ENCODE results near the gene ANKS1B.

ANKS1B gene

DNA sequence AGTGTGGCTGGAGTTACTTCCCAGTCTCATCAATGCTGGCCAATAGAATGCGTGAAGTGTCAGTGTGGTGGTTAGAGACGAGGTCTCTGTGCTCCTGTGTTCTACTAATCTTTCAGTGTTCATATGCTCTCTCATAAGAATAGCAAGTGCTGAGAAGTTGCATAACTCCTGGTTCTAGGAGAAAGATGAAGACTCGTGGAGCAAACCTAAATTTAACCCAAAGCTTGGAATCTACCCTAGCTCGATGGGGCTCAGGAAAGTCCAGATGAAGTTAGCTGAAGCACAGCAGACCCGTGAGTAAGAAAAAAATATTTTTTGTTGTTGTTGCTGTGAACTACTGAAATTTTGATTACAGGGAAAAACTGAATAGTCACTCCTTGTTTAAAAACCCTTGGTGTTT, 927.1 kb downstream of the ANKS1B start:
- Mint-ChIP-seq H3K27me3 (ENCODE audit: low read depth) (no peaks in the 10 kb centered on the region), H3K4me3 (no peak overlapping the region), H3K27ac (no peak overlapping the region), H3K36me3 (ENCODE audit: low read depth) (no peaks in the 10 kb centered on the region), H3K9me3 (no peaks in the 10 kb centered on the region), H3K4me1 (peaks cover 5% of the 10 kb centered on the region)
- TF ChIP-seq, protein P1, sequence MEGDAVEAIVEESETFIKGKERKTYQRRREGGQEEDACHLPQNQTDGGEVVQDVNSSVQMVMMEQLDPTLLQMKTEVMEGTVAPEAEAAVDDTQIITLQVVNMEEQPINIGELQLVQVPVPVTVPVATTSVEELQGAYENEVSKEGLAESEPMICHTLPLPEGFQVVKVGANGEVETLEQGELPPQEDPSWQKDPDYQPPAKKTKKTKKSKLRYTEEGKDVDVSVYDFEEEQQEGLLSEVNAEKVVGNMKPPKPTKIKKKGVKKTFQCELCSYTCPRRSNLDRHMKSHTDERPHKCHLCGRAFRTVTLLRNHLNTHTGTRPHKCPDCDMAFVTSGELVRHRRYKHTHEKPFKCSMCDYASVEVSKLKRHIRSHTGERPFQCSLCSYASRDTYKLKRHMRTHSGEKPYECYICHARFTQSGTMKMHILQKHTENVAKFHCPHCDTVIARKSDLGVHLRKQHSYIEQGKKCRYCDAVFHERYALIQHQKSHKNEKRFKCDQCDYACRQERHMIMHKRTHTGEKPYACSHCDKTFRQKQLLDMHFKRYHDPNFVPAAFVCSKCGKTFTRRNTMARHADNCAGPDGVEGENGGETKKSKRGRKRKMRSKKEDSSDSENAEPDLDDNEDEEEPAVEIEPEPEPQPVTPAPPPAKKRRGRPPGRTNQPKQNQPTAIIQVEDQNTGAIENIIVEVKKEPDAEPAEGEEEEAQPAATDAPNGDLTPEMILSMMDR (IDR thresholded peaks at IDR 0.05; ENCODE audit: unreplicated experiment in 3 of 3), result no peak

DNA sequence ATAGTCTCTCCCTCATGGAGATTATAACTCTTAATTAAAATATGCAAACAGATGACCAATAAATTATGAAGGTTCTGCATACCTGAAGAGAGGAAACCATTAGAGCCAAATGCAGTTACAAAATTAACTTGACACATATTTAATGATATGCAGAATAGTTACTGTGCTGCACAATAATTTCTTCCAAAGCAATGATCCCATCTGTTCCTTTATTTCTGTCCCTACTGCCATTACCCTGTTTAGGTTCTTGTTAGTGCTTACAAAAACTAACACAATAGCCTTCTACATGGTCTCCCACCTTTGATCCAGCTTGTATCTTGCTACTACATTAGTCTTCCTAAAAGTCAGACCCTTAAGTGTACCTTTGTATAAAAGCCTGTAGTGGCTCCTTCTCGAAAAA, 928.5 kb downstream of the ANKS1B start:
- Mint-ChIP-seq H3K9me3 (no peaks in the 10 kb centered on the region), H3K27me3 (ENCODE audit: low read depth) (no peaks in the 10 kb centered on the region), H3K27ac (no peak overlapping the region), H3K36me3 (ENCODE audit: low read depth) (no peaks in the 10 kb centered on the region), H3K4me3 (no peak overlapping the region), H3K4me1 (peaks cover 5% of the 10 kb centered on the region)
- TF ChIP-seq, protein P1 (IDR thresholded peaks at IDR 0.05; ENCODE audit: unreplicated experiment in 3 of 3), result no peak

DNA sequence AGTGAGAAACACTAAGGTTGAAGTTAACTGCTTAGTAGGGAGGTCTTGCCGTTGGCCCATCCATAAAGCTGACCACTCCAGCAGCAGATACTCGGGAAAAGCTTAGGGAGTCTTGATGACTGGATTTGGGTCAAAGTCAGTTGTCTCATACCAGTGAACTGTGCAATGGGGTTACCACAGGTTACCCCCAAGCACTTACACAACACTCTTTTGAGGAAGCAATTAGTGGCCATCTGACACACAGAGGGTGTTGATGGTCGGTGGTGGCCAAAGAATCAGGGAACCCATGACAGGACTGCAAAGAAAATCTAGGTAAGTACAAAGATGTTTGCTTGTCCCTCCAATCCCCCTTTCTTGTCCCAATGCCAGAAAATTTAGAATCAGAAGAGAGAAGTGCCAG, 929.4 kb downstream of the ANKS1B start:
- H3K36me3 Mint-ChIP-seq (ENCODE audit: low read depth), result no peaks in the 10 kb centered on the region
- no peak overlapping the region for H3K27ac Mint-ChIP-seq
- TF ChIP-seq, protein P1 (IDR thresholded peaks at IDR 0.05; ENCODE audit: unreplicated experiment in 3 of 3), result no peak
- H3K4me1 Mint-ChIP-seq, result peaks cover 5% of the 10 kb centered on the region
- H3K9me3 Mint-ChIP-seq, result no peaks in the 10 kb centered on the region
- H3K27me3 Mint-ChIP-seq (ENCODE audit: low read depth), result peaks cover 5% of the 10 kb centered on the region
- no peak overlapping the region for H3K4me3 Mint-ChIP-seq

DNA sequence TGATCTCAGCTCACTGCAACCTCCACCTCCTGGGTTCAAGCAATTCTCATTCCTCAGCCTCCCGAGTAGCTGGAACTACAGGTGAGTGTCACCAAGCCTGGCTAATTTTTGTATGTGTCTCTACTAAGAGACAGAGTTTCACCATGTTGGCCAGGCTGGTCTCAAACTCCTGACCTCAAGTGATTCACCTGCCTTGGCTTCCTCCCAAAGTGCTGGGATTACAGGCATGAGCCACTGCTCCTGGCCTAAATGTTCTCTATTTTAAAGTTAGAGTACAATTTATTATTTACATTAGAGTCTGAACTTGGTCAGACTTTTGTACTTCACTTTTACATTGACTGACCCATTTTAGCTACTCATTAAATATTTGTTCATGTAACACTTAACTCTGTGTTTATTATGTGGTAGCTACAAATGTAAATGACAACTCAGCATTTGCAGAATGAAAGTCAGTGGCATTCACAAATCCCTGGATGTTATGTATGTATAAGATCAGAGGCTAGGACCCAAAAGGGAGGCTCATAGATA, 930.1 kb downstream of the ANKS1B start:
- Mint-ChIP-seq H3K36me3 (ENCODE audit: low read depth) (no peaks in the 10 kb centered on the region), H3K27me3 (ENCODE audit: low read depth) (peaks cover 5% of the 10 kb centered on the region), H3K27ac (no peak overlapping the region), H3K9me3 (peaks cover 3% of the 10 kb centered on the region), H3K4me1 (peaks cover under 1% of the 10 kb centered on the region), H3K4me3 (no peak overlapping the region)
- TF ChIP-seq, protein P1 (IDR thresholded peaks at IDR 0.05; ENCODE audit: unreplicated experiment in 3 of 3), result no peak

DNA sequence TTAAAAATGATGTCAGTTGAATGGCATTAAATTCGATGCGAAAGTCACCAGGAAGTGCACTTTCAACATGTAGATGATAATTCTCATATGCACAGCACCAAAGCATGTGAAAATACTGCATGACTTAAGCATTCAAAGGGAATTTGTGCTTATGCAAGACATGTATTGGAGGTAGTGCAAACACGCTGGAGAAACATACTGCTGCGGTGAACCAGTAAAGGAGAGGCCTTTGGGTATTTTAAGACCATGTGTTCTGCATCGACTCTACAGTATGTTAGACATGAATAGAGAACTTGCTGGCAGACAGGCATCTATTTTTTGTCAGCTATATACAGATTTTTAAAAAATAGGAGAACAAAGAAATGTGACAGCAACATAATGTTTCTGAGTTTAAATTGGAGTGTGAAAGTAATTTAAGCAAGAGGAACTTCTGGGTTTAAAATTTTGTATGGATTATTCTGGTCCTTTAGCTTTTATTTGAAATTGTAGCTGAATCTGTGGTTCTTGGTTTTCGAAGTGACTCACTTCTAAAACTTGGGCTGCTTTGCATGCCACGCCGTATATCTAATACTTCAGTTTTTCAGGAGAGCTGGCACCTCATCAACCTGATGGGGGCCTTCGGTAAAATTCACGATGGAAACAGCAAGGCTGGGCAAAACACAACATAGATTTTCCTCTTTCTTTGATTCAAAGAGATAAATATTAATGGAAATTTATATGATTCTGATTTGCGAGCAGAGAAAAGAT, 930.9 kb downstream of the ANKS1B start:
- H3K9me3 Mint-ChIP-seq, result peaks cover 3% of the 10 kb centered on the region
- peaks cover 5% of the 10 kb centered on the region for H3K27me3 Mint-ChIP-seq (ENCODE audit: low read depth)
- TF ChIP-seq, protein P1 (IDR thresholded peaks at IDR 0.05; ENCODE audit: unreplicated experiment in 3 of 3), result no peak
- H3K4me3 Mint-ChIP-seq, result no peak overlapping the region
- H3K36me3 Mint-ChIP-seq (ENCODE audit: low read depth), result no peaks in the 10 kb centered on the region
- no peaks in the 10 kb centered on the region for H3K4me1 Mint-ChIP-seq
- no peak overlapping the region for H3K27ac Mint-ChIP-seq

DNA sequence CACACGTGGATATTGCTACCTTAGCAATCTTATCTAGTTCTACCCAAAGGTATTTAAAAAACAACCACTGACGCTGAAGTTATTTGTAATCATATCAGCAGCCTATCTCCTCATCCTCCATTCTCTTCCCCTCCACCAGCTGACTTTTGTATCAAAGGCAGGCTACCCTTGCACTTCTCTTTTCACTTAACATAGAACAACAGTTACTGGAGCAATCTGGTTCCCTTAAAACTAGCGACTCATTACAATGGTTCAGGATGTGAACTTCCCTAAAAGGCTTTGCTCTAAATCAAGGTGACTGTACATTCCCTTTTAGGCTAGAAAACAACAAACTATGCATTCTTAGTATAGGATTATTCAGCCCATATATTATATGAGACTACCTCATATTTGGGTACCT, 935.0 kb downstream of the ANKS1B start:
- no peaks in the 10 kb centered on the region for H3K36me3 Mint-ChIP-seq (ENCODE audit: low read depth)
- peaks cover 10% of the 10 kb centered on the region for H3K27me3 Mint-ChIP-seq (ENCODE audit: low read depth)
- TF ChIP-seq, protein P1 (IDR thresholded peaks at IDR 0.05; ENCODE audit: unreplicated experiment in 3 of 3), result no peak
- peaks cover 30% of the 10 kb centered on the region for H3K9me3 Mint-ChIP-seq
- no peak overlapping the region for H3K4me3 Mint-ChIP-seq
- no peak overlapping the region for H3K27ac Mint-ChIP-seq
- H3K4me1 Mint-ChIP-seq, result no peaks in the 10 kb centered on the region
